Measurements from ENCODE around the gene TICAM2.

The TICAM2 gene

DNA sequence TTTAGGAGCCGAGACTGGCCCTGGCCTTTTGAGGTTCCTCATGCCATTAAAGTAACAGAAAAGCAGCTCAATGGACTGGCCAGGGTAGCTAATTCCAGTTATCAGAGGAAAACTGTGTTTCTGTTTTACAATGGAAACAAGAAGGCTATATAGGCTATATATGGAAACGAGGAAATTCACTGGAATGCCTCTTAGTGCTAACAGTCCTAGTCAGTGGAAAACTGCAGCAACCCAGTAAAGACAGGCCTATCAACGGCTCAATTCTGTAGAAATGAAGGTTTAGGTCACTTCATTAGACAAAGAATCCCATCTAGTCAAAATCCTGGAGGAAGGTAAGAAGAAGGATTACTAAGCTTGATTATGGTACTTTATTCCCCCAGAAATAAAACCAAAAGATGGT, 3.2 kb upstream of the TICAM2 start:
- Histone ChIP-seq H3K9me3 (ENCODE audit: control insufficient read depth in 1 of 2, low read length in 2 of 2) (no peaks in the 10 kb centered on the region), H3K36me3 (ENCODE audit: control insufficient read depth in 1 of 2, insufficient read depth in 2 of 2, low read length in 2 of 2) (peaks cover 0 to 3% of the 10 kb centered on the region in 2 donors), H3K27me3 (ENCODE audit: low read depth, low read length) (no peaks in the 10 kb centered on the region), H3K4me3 (ENCODE audit: low read depth in 1 of 2, low read length in 2 of 2) (no peak overlapping the region), H3K4me1 (ENCODE audit: control insufficient read depth in 1 of 2, insufficient read depth in 2 of 2, low read length in 2 of 2) (peaks cover 12 to 14% of the 10 kb centered on the region in 2 donors), H3K27ac (ENCODE audit: low read length) (no peak overlapping the region)

DNA sequence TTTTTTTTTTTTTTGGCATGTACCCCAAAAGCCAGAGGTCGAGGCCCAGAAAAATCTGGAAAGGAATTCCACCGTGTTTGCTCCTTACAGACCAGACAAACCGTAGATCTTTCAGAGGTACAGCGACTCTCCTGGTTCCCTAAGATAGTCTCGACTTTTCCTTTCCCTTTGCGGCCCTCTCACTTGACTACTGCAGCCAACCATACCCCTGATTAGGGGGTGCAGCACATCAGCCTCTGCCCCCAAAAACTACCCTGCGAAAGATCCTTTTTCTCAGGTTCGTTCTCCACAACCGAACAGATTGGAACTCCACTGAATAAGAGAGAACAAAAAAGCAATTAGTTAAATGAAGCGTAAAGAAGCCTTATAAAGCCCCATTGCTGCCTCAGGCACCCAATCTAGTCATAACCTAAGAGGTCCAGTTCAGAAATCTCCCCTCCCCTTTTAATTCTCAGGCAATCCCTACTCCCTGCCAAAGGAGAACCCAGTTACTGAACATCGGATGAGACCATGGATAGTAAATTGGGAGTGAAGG, 379 bp upstream of the TICAM2 start:
- no peaks in the 10 kb centered on the region for H3K27me3 ChIP-seq (ENCODE audit: low read depth, low read length)
- H3K27ac ChIP-seq (ENCODE audit: low read length), result peak overlapping the region; percentile 62
- no peaks in the 10 kb centered on the region for H3K9me3 ChIP-seq (ENCODE audit: control insufficient read depth in 1 of 2, low read length in 2 of 2)
- peaks cover 13 to 24% of the 10 kb centered on the region in 2 donors for H3K4me1 ChIP-seq (ENCODE audit: control insufficient read depth in 1 of 2, insufficient read depth in 2 of 2, low read length in 2 of 2)
- peaks cover 0 to 3% of the 10 kb centered on the region in 2 donors for H3K36me3 ChIP-seq (ENCODE audit: control insufficient read depth in 1 of 2, insufficient read depth in 2 of 2, low read length in 2 of 2)
- peak overlapping the region; percentile 53 to 86 for H3K4me3 ChIP-seq (ENCODE audit: low read depth in 1 of 2, low read length in 2 of 2)

DNA sequence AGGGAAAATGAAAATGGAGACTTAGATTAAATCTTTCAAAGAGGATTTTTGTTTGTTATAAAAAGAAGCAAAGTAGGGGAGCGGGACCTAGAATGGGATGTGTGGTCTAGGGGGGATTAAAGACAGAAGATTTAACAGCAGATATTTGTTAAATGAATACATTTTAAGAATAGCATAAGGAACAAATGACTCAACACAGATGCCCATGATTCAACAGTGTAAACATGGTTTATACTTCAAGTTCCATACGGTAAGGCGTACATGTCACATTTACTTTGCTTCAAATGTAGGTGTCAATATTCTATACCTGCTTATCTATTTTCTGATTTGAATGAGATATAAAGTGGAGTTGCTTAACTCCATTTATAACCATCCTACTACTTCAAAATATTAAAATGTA, 1.5 kb downstream of the TICAM2 start:
- peaks cover 13 to 24% of the 10 kb centered on the region in 2 donors for H3K4me1 ChIP-seq (ENCODE audit: control insufficient read depth in 1 of 2, insufficient read depth in 2 of 2, low read length in 2 of 2)
- no peaks in the 10 kb centered on the region for H3K9me3 ChIP-seq (ENCODE audit: control insufficient read depth in 1 of 2, low read length in 2 of 2)
- peak overlapping the region in 1 of 2 donors; percentile 7 for H3K4me3 ChIP-seq (ENCODE audit: low read depth in 1 of 2, low read length in 2 of 2)
- no peaks in the 10 kb centered on the region for H3K36me3 ChIP-seq (ENCODE audit: control insufficient read depth in 1 of 2, insufficient read depth in 2 of 2, low read length in 2 of 2)
- no peaks in the 10 kb centered on the region for H3K27me3 ChIP-seq (ENCODE audit: low read depth, low read length)
- no peak overlapping the region for H3K27ac ChIP-seq (ENCODE audit: low read length)

DNA sequence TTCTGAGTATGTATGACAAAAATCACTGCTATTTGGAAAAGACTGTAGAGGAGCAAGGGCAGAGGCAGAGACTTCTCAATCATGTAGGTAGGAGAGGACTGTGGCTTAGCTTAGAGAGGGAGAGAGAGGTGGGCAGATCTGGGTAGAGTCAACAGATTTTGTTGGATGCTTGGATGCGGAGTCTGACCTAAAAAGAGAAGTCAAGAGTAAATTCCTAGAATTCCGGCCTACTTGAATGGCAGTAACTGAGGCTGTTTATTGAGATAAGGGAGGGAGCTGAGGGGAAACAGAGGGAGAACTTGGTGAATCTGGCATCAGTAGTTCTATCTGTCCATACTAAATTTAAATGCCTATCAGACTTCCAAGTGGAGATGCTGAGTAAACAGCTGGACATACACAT, 2.4 kb downstream of the TICAM2 start:
- peaks cover 13 to 24% of the 10 kb centered on the region in 2 donors for H3K4me1 ChIP-seq (ENCODE audit: control insufficient read depth in 1 of 2, insufficient read depth in 2 of 2, low read length in 2 of 2)
- no peaks in the 10 kb centered on the region for H3K9me3 ChIP-seq (ENCODE audit: control insufficient read depth in 1 of 2, low read length in 2 of 2)
- H3K27ac ChIP-seq (ENCODE audit: low read length), result no peak overlapping the region
- H3K27me3 ChIP-seq (ENCODE audit: low read depth, low read length), result no peaks in the 10 kb centered on the region
- H3K36me3 ChIP-seq (ENCODE audit: control insufficient read depth in 1 of 2, insufficient read depth in 2 of 2, low read length in 2 of 2), result no peaks in the 10 kb centered on the region
- H3K4me3 ChIP-seq (ENCODE audit: low read depth in 1 of 2, low read length in 2 of 2), result no peak overlapping the region

DNA sequence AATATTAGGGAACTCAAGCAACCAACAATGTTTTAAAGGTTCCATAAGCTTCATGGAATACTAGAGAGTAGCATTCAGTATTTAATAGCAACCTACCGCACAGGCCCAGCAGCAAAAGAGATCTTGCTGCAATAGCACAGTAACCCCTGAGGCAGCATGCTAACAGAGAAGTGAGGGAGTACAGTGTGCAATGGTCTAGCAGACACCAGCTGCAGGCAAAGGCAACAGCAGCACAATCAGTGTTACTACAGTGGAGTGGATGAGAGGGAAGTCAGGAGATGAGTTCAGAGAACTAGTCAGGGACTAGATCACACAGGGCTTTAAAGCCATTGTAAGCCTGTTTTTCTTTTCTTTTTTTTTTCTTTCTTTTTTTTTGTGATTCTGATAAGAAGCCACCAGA, 2.8 kb downstream of the TICAM2 start:
- H3K27ac ChIP-seq (ENCODE audit: low read length), result no peak overlapping the region
- H3K9me3 ChIP-seq (ENCODE audit: control insufficient read depth in 1 of 2, low read length in 2 of 2), result no peaks in the 10 kb centered on the region
- H3K36me3 ChIP-seq (ENCODE audit: control insufficient read depth in 1 of 2, insufficient read depth in 2 of 2, low read length in 2 of 2), result no peaks in the 10 kb centered on the region
- no peaks in the 10 kb centered on the region for H3K27me3 ChIP-seq (ENCODE audit: low read depth, low read length)
- peaks cover 13 to 24% of the 10 kb centered on the region in 2 donors for H3K4me1 ChIP-seq (ENCODE audit: control insufficient read depth in 1 of 2, insufficient read depth in 2 of 2, low read length in 2 of 2)
- no peak overlapping the region for H3K4me3 ChIP-seq (ENCODE audit: low read depth in 1 of 2, low read length in 2 of 2)

DNA sequence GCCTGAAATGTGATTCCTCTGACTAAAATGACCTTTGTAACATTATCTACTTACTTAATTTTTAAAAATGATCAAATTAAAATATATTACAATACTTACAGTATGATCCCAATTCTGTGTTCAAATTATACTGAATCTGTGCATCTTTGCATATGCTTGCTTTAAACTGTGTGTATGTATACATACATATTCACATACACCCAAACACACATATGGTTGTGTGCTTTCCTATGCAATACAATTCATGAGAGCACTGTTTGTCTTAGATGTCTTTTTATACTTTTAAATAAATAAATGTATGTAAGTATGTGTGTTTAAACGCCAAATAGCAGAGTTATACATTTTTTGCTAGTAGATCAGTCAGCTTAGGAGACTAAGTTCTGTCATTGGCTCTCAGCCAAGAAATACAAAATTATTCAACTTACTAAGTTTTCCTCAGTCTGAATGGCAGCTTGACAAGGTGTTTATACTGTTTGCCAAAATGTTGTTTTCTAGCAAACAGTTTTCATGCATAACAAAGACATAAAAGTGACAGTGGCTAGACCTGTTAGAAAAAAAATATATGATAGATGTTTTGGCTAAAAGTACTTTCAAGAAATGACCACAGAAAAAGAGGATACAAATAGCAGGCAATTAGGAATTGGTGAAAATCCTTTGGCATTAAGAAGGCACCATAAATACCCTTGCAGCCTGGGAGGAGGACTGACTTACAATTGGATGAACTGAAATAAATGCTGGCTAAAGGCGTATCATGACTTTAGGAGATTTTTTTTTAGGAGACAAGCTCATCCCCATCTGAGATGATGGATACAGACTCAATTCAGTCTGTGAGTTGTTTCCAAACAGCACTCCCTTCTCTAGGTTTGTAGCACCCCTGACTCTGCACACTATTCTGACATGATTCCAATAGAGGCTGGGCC, 7.9 kb downstream of the TICAM2 start:
- Histone ChIP-seq H3K27me3 (ENCODE audit: low read depth, low read length) (no peaks in the 10 kb centered on the region), H3K9me3 (ENCODE audit: control insufficient read depth in 1 of 2, low read length in 2 of 2) (no peaks in the 10 kb centered on the region), H3K4me1 (ENCODE audit: control insufficient read depth in 1 of 2, insufficient read depth in 2 of 2, low read length in 2 of 2) (peaks cover 0 to 2% of the 10 kb centered on the region in 2 donors), H3K36me3 (ENCODE audit: control insufficient read depth in 1 of 2, insufficient read depth in 2 of 2, low read length in 2 of 2) (no peaks in the 10 kb centered on the region), H3K4me3 (ENCODE audit: low read depth in 1 of 2, low read length in 2 of 2) (no peak overlapping the region), H3K27ac (ENCODE audit: low read length) (no peak overlapping the region)

DNA sequence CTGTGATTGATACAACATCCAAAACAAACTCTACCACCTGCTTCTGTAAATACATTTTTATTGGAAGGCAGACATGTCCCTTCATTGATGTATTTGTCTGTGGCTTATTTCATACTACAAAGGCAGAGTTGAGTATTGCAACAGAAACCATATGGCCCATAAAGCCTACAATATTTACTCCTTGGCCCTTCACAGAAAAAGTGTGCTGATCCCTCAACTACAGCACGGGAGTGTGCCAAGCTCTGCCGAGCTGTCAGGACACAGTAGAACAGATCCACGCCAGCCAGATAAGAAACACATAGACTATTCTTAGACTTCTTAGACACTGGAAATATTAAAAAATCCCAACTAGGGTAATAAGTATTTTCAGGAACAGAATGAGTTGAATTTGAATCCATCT, 13.2 kb downstream of the TICAM2 start:
- Histone ChIP-seq H3K4me1 (ENCODE audit: control insufficient read depth in 1 of 2, insufficient read depth in 2 of 2, low read length in 2 of 2) (peaks cover 0 to 10% of the 10 kb centered on the region in 2 donors), H3K4me3 (ENCODE audit: low read depth in 1 of 2, low read length in 2 of 2) (no peak overlapping the region), H3K27me3 (ENCODE audit: low read depth, low read length) (no peaks in the 10 kb centered on the region), H3K27ac (ENCODE audit: low read length) (no peak overlapping the region), H3K9me3 (ENCODE audit: control insufficient read depth in 1 of 2, low read length in 2 of 2) (no peaks in the 10 kb centered on the region), H3K36me3 (ENCODE audit: control insufficient read depth in 1 of 2, insufficient read depth in 2 of 2, low read length in 2 of 2) (no peaks in the 10 kb centered on the region)

DNA sequence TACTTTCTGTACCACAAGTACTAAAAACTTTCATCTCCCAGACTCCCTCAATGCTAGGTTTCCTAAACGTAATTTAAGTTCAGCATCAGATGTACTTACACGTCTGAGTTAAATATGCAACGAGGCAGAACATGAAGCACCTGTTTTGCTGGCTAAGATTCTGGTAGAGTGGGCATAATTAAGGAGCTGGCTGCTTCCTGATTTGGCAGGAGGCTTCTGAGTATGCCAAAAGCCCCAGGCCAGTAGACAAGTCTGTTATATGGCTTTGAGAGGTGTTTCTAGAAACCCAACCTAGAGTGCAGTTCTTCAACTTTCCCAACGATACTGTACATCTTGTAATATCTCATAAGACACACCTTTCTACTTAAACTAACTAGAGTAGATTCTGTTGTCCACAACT, 13.6 kb downstream of the TICAM2 start:
- Histone ChIP-seq H3K27me3 (ENCODE audit: low read depth, low read length) (no peaks in the 10 kb centered on the region), H3K36me3 (ENCODE audit: control insufficient read depth in 1 of 2, insufficient read depth in 2 of 2, low read length in 2 of 2) (no peaks in the 10 kb centered on the region), H3K27ac (ENCODE audit: low read length) (no peak overlapping the region), H3K9me3 (ENCODE audit: control insufficient read depth in 1 of 2, low read length in 2 of 2) (no peaks in the 10 kb centered on the region), H3K4me1 (ENCODE audit: control insufficient read depth in 1 of 2, insufficient read depth in 2 of 2, low read length in 2 of 2) (peaks cover 0 to 10% of the 10 kb centered on the region in 2 donors), H3K4me3 (ENCODE audit: low read depth in 1 of 2, low read length in 2 of 2) (no peak overlapping the region)

DNA sequence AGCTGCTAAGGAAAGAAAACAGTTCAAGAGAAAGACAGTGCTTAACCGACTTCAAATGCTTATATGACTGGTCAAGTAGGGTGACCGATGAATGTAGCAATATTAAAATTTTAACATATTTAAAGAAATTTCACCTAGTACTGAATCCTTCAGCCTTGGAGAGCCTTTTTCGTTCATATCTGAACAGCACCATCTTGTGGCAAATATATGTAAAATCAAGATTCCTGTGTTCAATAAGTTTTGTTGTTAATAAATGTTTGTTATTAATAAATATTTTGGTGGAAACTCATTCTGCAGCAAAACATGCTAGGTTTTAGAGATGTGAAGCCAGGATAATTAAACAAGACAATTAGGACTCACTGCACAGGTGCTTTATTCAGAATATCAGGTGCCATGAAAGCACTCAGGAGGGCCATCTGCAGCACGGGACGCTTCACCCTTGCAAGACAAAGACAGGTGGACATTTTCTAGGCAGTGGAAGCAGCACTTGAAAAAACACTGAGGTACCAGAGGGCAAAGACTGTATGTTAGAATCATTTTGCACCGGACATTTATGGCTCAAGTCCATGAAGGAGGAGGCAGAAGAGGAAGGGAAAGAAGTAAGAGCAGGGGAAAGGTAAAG, 15.6 kb downstream of the TICAM2 start:
- Histone ChIP-seq H3K36me3 (ENCODE audit: control insufficient read depth in 1 of 2, insufficient read depth in 2 of 2, low read length in 2 of 2) (no peaks in the 10 kb centered on the region), H3K27ac (ENCODE audit: low read length) (no peak overlapping the region), H3K4me3 (ENCODE audit: low read depth in 1 of 2, low read length in 2 of 2) (no peak overlapping the region), H3K9me3 (ENCODE audit: control insufficient read depth in 1 of 2, low read length in 2 of 2) (no peaks in the 10 kb centered on the region), H3K4me1 (ENCODE audit: control insufficient read depth in 1 of 2, insufficient read depth in 2 of 2, low read length in 2 of 2) (peaks cover 0 to 10% of the 10 kb centered on the region in 2 donors), H3K27me3 (ENCODE audit: low read depth, low read length) (no peaks in the 10 kb centered on the region)

DNA sequence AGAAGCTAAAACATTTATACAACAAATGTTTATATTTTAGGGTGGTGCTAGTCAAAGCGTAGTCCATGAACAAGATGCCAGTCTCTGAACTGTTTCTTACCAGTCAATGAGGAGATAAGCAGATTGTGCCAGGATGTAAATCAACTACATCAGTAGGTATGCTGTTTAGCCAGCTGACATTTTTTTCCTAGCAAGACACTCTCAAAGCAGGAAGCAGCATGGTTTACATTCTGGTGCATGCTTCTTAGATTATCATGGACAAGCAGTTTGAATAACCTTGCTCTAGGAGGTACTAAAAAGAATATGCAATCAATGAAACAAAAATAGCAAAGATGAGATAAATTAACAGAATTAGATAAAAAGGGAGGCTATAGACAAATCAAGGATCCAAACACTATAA, 17.0 kb downstream of the TICAM2 start:
- H3K27me3 ChIP-seq (ENCODE audit: low read depth, low read length), result no peaks in the 10 kb centered on the region
- H3K4me1 ChIP-seq (ENCODE audit: control insufficient read depth in 1 of 2, insufficient read depth in 2 of 2, low read length in 2 of 2), result peaks cover 0 to 10% of the 10 kb centered on the region in 2 donors
- H3K27ac ChIP-seq (ENCODE audit: low read length), result no peak overlapping the region
- no peak overlapping the region for H3K4me3 ChIP-seq (ENCODE audit: low read depth in 1 of 2, low read length in 2 of 2)
- H3K36me3 ChIP-seq (ENCODE audit: control insufficient read depth in 1 of 2, insufficient read depth in 2 of 2, low read length in 2 of 2), result no peaks in the 10 kb centered on the region
- H3K9me3 ChIP-seq (ENCODE audit: control insufficient read depth in 1 of 2, low read length in 2 of 2), result no peaks in the 10 kb centered on the region

DNA sequence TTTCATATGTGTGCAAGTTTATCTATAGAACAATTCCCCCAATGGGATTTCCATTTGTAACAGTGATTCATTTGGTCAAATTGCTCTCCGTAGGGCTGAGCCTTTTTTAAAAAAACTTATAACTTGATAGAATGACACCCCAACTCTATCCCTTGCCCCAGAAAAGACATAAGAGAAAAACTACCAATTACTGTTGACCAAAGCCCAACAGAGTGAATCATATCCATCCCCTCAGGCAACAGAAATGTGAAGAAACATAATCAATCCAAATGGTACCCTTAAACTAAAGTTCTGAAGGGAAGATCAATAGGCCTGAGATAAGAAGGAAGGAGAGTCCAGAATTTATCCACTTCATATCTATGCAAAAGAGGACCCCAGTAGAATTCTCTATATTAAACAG, 17.8 kb downstream of the TICAM2 start:
- Histone ChIP-seq H3K4me1 (ENCODE audit: control insufficient read depth in 1 of 2, insufficient read depth in 2 of 2, low read length in 2 of 2) (peaks cover 0 to 10% of the 10 kb centered on the region in 2 donors), H3K4me3 (ENCODE audit: low read depth in 1 of 2, low read length in 2 of 2) (no peak overlapping the region), H3K9me3 (ENCODE audit: control insufficient read depth in 1 of 2, low read length in 2 of 2) (no peaks in the 10 kb centered on the region), H3K27me3 (ENCODE audit: low read depth, low read length) (no peaks in the 10 kb centered on the region), H3K36me3 (ENCODE audit: control insufficient read depth in 1 of 2, insufficient read depth in 2 of 2, low read length in 2 of 2) (no peaks in the 10 kb centered on the region), H3K27ac (ENCODE audit: low read length) (no peak overlapping the region)

Measured in muscle layer of duodenum (tissue), 2 donors.